Fibroblast of skin of right biceps (primary cell): ENCODE data around the gene TRIM8.

ENCODE experiments used
- DNase-seq: peaks from one replicate; pipeline ENCODE4 v3.0.0-alpha.2; 2013

Gene TRIM8

DNA sequence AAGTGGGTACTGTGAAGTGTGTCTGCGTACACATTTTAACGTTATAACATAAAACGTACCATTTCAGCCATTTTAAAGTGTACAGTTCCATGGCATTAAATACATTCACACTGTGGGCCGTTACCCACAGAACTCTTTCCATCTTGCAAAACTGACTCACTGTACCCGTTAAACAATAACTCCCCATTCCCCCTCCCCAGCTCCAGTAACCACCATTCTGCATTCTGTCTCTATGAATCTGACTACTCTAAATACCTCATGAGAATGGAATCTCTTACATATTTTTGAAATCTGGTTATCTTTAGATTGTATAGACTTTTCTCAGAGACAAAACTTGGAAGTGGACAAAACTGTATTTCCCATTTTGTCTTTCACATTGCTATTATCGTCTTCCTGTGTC lies 60.6 kb downstream of the TRIM8 start:
- DNase-seq, result peak; percentile 89

GRCh38 chr10:102705531-102705930 lies 61.3 kb downstream of the TRIM8 start:
- DNase-seq, result no peak
